KG1 (cell line): ENCODE data around the gene OR51E1.

Experiments
- DNase-seq: peaks from one replicate; lab custom pipeline; 2025; lab: John Stamatoyannopoulos, UW

Gene OR51E1

DNA sequence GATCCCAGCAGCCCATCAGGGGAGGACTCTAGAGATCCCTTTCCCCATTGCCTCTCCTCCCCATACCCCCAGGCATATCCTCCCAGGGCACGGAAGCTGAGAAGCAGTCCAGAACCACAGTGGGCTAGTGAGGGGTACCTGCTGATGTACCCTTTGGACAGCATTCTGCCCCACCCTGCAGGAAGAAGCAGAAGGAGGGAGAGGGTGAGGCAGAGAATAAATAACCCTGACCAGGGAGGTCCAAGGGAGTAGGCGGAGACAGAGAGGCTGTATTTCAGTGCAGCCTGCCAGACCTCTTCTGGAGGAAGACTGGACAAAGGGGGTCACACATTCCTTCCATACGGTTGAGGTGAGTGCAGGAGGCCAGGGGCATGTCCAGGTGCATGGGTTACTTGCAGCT, at the start of gene OR51E1:
Gene OR51E1 (plus strand): TSS at position 301 of the 400 bp plus-strand sequence. CDS start 8,545 bp downstream, outside the sequence.
- DNase-seq: no peak

DNA sequence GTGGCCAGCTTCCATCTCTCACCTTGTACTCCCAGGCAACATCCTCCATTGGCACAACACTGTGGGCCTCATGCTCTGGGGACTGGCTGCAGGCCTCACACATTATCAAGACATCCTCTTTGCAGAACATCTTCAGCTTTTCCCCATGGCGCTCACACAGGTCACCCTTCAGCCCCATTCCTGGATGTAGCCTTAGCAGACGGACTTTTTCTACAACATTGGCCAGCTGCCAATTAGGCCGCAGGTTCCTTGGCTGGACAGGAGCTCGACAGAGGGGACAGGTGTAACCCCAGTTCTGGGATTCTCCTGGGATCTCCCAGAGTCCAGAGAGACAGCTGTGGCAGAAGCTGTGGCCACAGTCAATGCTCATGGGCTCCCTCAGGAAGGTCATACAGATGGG, 38.7 kb upstream of the OR51E1 start:
- no peak for DNase-seq

DNA sequence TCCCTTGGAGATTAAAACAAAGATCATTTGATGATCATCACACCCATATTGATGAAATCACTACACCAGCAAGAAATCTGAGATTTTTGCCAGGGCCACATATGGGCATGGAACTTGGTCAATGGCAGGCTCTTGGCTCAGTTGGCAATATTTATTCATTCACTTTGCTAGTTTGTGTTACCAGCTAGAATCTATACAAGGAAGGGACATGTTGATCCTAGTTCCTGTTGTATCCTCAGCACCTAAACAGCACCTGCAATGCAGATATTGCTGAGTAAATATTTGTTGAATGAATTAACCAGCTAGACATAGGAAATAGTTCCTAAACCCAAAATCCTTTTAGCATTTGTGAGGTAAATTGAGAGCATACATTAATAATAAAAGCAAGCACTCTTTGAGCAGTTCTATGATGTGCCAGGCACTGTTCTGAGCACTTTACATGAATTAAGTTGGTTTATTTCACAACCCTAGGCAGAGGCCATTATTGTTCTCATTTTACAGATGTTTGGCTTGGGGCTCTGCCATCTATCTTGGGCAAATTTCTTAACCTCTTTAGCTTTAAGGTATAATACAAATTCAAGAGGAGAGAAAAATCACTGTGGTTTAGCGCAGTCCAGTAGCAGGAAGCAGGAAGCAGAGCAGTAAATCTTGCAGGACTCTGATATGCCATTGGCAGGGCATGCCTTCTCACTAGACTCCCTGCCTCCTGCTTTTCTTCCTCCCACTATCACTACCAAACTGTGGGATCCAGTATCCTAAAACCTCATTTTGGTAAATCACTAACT, 37.4 kb upstream of the OR51E1 start:
- no peak for DNase-seq

DNA sequence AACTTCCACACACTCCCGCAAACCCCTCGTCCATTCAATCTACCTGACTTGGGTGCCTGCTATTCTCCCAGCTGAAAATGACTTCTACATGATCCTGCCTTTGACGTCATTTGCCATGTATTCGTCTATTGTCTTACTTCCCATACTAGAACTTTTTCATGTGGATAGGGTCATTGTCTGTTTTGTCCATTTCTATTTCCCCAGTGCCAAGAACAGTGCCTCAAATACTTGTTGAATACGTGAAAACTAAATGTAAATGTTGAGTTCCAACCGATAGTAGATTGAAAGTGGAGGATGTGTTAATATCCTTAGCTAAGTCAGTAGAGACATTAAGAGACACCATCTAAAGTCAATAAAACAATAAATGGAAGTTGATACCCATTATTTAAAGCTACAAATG, 36.7 kb upstream of the OR51E1 start:
- DNase-seq: no peak

GRCh38 chr11:4607781-4608666, 35.8 kb upstream of the OR51E1 start, which contains the start of gene TRIM68:
Gene TRIM68, minus strand, starts transcription at chr11:4608231. Its CDS starts 2,727 bp downstream, at chr11:4605504.
- DNase-seq: peak; percentile 84

- peak; percentile 49 for DNase-seq
These were observed 33.4 kb upstream of the OR51E1 start for GRCh38 chr11:4610258-4610935.

DNA sequence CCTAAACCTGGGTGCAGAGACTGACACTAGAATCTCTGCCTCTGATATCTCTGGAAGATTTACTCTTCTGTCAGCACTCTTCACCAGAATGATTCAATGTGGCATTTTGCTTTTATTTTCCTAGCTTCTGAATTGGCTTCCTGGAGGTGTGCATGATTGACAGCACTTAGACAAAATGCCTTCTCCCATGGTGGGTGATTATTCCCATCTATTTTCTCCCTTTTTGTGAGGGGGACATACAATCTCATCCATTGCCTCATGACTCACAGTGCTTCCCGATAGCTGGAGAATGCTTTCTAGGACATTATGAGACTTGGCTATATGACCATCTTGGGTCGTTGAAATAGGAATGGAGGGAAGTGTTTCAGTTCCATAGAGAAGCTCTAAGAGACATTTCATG, 31.8 kb upstream of the OR51E1 start:
- DNase-seq: no peak

- DNase-seq: no peak
These were observed 27.8 kb upstream of the OR51E1 start for GRCh38 chr11:4615856-4616444.

DNA sequence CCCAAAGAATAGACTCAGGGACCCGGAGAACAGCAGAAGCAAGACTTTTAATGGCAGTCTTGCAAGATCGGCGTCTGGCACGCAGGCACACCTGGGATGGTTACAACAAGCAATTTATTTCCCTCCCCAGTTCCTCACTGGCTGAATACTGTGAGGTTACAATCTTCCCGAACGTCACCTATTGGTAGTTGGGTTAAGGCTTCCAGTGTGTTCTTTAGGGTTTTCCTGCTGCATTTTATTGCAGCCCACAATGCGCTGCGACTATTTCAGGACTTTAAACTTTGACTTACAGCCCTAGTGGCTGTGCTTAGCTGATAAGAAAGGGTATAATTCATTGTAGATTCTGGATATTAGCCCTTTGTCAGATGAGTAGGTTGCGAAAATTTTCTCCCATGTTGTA, 24.3 kb upstream of the OR51E1 start:
- DNase-seq: no peak

GRCh38 chr11:4626207-4627099, 17.3 kb upstream of the OR51E1 start:
- DNase-seq: peak; percentile 23

GRCh38 chr11:4636136-4636535, 7.6 kb upstream of the OR51E1 start:
- no peak for DNase-seq

DNA sequence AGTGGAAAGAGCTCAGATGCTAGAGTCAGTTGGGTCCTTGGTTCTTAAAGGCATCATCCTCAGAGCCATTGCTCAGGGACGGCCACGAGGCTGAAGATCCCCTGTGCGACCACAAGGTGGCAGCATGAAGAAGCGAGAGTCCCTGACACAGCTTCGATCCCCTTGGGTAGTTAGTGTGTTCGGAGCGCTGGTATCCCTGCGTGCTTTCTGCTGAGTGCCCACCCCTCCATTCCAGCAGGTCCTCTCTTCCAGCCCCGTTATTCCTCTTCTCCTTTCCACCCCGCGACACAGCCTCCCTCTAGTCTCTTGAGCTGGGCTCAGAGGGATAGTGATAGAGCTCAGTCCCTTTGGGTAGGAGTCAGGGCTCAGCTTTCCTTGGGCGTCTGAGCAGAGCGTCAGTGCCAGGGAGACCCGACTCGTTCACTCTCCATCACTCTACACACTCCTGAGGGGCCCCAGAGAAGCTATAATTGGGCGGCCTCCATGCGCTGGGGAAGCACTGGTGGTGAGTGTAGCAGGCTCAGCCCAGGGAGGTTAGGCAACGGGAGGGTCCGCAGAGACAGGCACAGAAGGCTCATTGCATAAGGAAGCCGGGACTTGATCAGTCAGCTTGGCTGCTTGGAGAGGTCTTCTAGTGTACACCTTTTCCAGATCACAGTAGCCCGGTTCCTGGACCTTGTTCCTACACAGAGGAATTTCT, 6.7 kb upstream of the OR51E1 start, which contains the start of gene OR51D1:
Gene OR51D1 (plus strand): TSS at position 516 of the 700 bp plus-strand sequence. CDS start 2,314 bp downstream, outside the sequence.
- DNase-seq: peak; percentile 24

GRCh38 chr11:4637662-4638047, 6.1 kb upstream of the OR51E1 start:
- no peak for DNase-seq

DNA sequence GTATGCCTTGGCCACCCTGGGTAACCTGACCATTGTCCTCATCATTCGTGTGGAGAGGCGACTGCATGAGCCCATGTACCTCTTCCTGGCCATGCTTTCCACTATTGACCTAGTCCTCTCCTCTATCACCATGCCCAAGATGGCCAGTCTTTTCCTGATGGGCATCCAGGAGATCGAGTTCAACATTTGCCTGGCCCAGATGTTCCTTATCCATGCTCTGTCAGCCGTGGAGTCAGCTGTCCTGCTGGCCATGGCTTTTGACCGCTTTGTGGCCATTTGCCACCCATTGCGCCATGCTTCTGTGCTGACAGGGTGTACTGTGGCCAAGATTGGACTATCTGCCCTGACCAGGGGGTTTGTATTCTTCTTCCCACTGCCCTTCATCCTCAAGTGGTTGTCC, 3.9 kb upstream of the OR51E1 start:
- DNase-seq: no peak

GRCh38 chr11:4641501-4641900, 2.3 kb upstream of the OR51E1 start:
- no peak for DNase-seq

GRCh38 chr11:4642043-4642442, 1.7 kb upstream of the OR51E1 start:
- no peak for DNase-seq

- no peak for DNase-seq
These were observed 706 bp upstream of the OR51E1 start for GRCh38 chr11:4643076-4643475.

GRCh38 chr11:4644233-4644632, 451 bp downstream of the OR51E1 start:
- DNase-seq: no peak

DNA sequence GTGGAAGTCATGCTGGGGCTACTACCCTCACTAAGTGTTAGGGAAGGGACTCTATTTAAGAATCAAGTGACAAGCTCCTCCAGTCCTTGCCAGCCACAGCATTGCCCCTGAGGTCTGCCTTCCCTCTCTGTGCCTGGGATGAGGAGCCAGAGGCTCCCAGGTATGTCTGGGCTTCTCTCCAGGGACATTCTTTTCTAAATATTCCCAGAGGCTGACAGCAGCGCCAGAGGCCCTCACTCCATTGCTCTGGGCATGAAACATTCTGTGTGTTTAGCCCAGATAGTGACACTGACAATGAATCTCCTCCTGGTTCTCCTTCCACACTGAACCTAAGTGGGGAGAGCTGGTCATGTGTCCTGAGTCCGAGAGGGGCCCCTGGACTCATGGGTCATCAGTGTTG, 2.2 kb downstream of the OR51E1 start:
- DNase-seq: no peak

DNA sequence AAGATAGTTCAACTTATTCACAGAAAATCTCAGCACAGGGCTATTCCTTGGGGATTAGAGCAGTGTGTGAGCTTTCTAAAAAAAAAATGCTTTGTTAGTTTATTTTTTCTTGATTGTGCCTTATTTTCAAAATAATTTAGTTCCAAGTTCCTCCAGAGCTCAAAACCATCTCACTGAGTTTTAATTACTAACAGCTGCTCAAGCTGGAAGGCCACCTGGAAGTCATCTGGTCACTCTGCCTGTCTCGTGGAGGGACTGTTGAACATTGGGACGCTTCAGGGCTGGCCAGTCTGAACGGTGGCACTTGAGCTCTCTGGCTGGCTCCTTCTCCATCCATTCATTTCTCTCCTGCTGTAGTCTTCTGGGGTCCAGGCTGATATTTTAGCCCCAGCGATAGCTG, 4.0 kb downstream of the OR51E1 start:
- no peak for DNase-seq
